ENCODE measurements around the gene REV1.

Gene REV1

DNA sequence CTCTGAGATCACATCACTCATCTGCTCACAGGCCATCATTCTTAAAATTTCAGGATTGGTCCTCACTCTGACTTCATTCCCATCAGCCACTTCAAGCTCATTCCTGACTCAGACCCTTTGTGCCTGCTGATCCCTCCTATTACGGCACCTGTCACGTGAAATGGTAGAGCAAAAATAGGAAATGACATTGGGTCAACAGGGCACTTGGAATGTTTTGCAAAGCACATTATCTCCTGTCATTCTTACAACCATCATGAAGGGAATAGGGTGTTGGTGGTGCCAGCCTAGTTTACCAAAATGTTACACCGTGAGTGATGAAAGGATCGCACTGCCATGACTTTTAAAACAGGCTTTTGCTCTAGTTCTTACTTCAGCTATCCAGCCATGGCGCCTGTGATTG is 91.5 kb downstream of the REV1 start:
- Histone ChIP-seq H3K27me3 (ENCODE audit: low read length) (no peaks in the 10 kb centered on the region), H3K9me3 (ENCODE audit: insufficient read depth, low read length) (no peaks in the 10 kb centered on the region), H3F3A (ENCODE audit: insufficient read depth) (peaks cover 56% of the 10 kb centered on the region), H3K4me3 (ENCODE audit: insufficient read depth, low read length, poor library complexity, severe bottlenecking) (no peak overlapping the region), H4K20me1 (ENCODE audit: low read depth, low read length) (0 out of 2 replicates have a peak, but pooled peaks cover 4% of the 10 kb centered on the region), H3K4me2 (ENCODE audit: low read depth, low read length, poor library complexity, severe bottlenecking) (no peak overlapping the region), H3K36me3 (ENCODE audit: low read length) (peaks cover 63% of the 10 kb centered on the region), H3K9ac (ENCODE audit: low read length) (no peak overlapping the region), H3K27ac (ENCODE audit: low read depth, low read length) (no peak overlapping the region), H3K79me2 (ENCODE audit: insufficient read depth, low read length) (no peaks in the 10 kb centered on the region), H3K9me2 (replicated peaks; ENCODE audit: insufficient read depth, low read length) (no peaks in the 10 kb centered on the region), H2AFZ (ENCODE audit: low read depth, low read length, severe bottlenecking) (no peak overlapping the region)
- TF ChIP-seq, protein P1, sequence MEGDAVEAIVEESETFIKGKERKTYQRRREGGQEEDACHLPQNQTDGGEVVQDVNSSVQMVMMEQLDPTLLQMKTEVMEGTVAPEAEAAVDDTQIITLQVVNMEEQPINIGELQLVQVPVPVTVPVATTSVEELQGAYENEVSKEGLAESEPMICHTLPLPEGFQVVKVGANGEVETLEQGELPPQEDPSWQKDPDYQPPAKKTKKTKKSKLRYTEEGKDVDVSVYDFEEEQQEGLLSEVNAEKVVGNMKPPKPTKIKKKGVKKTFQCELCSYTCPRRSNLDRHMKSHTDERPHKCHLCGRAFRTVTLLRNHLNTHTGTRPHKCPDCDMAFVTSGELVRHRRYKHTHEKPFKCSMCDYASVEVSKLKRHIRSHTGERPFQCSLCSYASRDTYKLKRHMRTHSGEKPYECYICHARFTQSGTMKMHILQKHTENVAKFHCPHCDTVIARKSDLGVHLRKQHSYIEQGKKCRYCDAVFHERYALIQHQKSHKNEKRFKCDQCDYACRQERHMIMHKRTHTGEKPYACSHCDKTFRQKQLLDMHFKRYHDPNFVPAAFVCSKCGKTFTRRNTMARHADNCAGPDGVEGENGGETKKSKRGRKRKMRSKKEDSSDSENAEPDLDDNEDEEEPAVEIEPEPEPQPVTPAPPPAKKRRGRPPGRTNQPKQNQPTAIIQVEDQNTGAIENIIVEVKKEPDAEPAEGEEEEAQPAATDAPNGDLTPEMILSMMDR (IDR thresholded peaks at IDR 0.05; ENCODE audit: insufficient read depth, low read length, poor library complexity, severe bottlenecking), result no peak
- TF ChIP-seq EZH2phosphoT487 (conservative IDR thresholded peaks at IDR 0.05; ENCODE audit: low read length), result no peak

DNA sequence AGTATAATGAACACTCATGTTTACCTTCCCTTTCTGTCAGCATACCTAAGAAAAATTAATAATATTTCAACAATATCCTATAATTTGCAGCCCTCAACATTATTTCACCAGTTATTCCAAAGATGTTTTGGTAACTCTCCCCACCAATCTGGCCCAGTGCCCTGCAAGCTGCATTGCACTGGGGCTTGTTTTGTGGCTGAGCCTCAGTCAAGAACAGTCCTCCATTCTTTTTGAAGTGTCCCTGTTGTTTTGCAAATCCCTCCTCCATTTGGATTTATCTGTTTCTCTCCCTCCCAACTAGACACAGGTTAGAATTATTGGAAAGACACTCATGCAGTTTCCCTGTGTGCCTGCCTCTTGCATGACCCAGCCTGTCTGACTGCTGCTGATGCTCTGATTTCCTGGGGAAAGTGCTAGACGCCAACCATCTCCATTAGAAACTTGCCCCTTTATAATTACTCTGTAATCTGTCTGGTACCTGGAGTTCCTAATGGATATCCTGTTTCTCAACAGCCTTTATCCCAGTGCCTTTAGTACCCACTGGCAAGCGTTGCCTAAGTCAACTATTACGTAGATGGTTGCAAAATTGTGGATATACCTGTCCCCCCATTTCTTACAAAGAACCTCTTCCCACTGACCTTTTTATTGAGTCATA is 92.4 kb downstream of the REV1 start:
- Histone ChIP-seq H3K9me2 (replicated peaks; ENCODE audit: insufficient read depth, low read length) (no peaks in the 10 kb centered on the region), H3K9me3 (ENCODE audit: insufficient read depth, low read length) (no peaks in the 10 kb centered on the region), H3K4me2 (ENCODE audit: low read depth, low read length, poor library complexity, severe bottlenecking) (no peak overlapping the region), H3K36me3 (ENCODE audit: low read length) (peaks cover 59% of the 10 kb centered on the region), H3K4me3 (ENCODE audit: insufficient read depth, low read length, poor library complexity, severe bottlenecking) (no peak overlapping the region), H3K27me3 (ENCODE audit: low read length) (no peaks in the 10 kb centered on the region), H3F3A (ENCODE audit: insufficient read depth) (peaks cover 50% of the 10 kb centered on the region), H4K20me1 (ENCODE audit: low read depth, low read length) (no peaks in the 10 kb centered on the region), H3K79me2 (ENCODE audit: insufficient read depth, low read length) (no peaks in the 10 kb centered on the region), H3K27ac (ENCODE audit: low read depth, low read length) (no peak overlapping the region), H3K9ac (ENCODE audit: low read length) (no peak overlapping the region), H2AFZ (ENCODE audit: low read depth, low read length, severe bottlenecking) (no peak overlapping the region)
- TF ChIP-seq EZH2phosphoT487 (conservative IDR thresholded peaks at IDR 0.05; ENCODE audit: low read length), result no peak
- TF ChIP-seq, protein P1 (IDR thresholded peaks at IDR 0.05; ENCODE audit: insufficient read depth, low read length, poor library complexity, severe bottlenecking), result no peak

DNA sequence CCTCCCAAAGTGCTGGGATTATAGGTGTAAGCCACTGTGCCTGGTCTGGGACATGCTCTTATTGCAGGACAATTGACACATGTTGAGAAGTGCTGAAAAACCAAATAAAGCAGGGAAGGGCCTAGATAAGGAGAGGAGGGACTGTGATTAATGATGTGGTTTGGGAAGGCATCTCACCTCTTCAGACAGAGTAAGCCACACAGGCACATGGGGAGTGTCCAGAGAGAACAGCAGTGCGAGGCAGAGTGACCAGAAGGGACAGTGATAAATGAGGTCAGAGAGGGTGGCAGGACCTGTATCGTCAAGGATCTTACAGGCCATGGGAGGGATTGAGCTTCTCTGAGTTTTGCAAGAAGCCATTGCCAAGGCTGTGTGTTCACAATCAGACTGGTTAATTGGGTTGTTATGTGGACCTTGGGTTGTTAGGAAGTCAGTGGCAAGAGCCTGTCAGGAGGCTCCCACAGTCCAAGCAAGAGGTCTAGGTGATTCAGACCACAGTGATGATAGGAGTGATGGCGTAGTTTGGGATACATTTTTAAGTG is 94.2 kb downstream of the REV1 start:
- Histone ChIP-seq H3K4me3 (ENCODE audit: insufficient read depth, low read length, poor library complexity, severe bottlenecking) (no peak overlapping the region), H3K79me2 (ENCODE audit: insufficient read depth, low read length) (no peaks in the 10 kb centered on the region), H4K20me1 (ENCODE audit: low read depth, low read length) (no peaks in the 10 kb centered on the region), H3K9ac (ENCODE audit: low read length) (no peak overlapping the region), H2AFZ (ENCODE audit: low read depth, low read length, severe bottlenecking) (no peak overlapping the region), H3K9me3 (ENCODE audit: insufficient read depth, low read length) (no peaks in the 10 kb centered on the region), H3K4me2 (ENCODE audit: low read depth, low read length, poor library complexity, severe bottlenecking) (no peak overlapping the region), H3K27me3 (ENCODE audit: low read length) (no peaks in the 10 kb centered on the region), H3K27ac (ENCODE audit: low read depth, low read length) (no peak overlapping the region), H3K36me3 (ENCODE audit: low read length) (peaks cover 59% of the 10 kb centered on the region), H3F3A (ENCODE audit: insufficient read depth) (peaks cover 40% of the 10 kb centered on the region), H3K9me2 (replicated peaks; ENCODE audit: insufficient read depth, low read length) (no peaks in the 10 kb centered on the region)
- no peak for TF ChIP-seq EZH2phosphoT487 (conservative IDR thresholded peaks at IDR 0.05; ENCODE audit: low read length)
- TF ChIP-seq, protein P1 (IDR thresholded peaks at IDR 0.05; ENCODE audit: insufficient read depth, low read length, poor library complexity, severe bottlenecking), result no peak

All from SU-DHL-6 (cell line).